CD8-positive, alpha-beta memory T cell (primary cell): ENCODE data around the gene EZR. TPM values are rescaled to one million over a fixed set of nuclear protein-coding genes. Genes with fewer than 3 reads are reported as not detected.
A peak's percentile ranks its signal among the peaks of the same experiment; 100 is the strongest.

ENCODE experiments used
- CTCF ChIA-PET: fragments of 350-600 bp; sonication (Branson Sonifier 250); formaldehyde crosslinking; loops from one replicate; lab custom pipeline; 2021; ENCODE audit warnings: antibody characterized with exemption; lab: Charles Lee
- POLR2A ChIA-PET: fragments of 350-600 bp; sonication (Branson Sonifier 250); formaldehyde crosslinking; loops from one replicate; lab custom pipeline; 2021; ENCODE audit warnings: antibody characterized with exemption; lab: Charles Lee
- DNase-seq, 5 donors: peaks; one replicate each; pipeline versions ENCODE4 v3.0.0 to v3.0.0-alpha.2; 2020 to 2022; ENCODE audit warnings: mixed read lengths in 1 of 5
- H3K27ac ChIP-seq: one replicate; pipeline ENCODE4 v1.7.0; 2013; ENCODE audit warnings: low read depth, mild to moderate bottlenecking, low read length, moderate library complexity
- H3K27me3 ChIP-seq: 2 replicates; pipeline ENCODE4 v1.7.0; 2013; ENCODE audit warnings: low read length, mild to moderate bottlenecking; ENCODE audit not compliant: insufficient read depth, poor library complexity, severe bottlenecking
- H3K36me3 ChIP-seq: 2 replicates; pipeline ENCODE4 v1.7.0; 2013; ENCODE audit warnings: mild to moderate bottlenecking, low read length, moderate library complexity; ENCODE audit not compliant: insufficient read depth
- H3K4me1 ChIP-seq: 2 replicates; pipeline ENCODE4 v1.7.0; 2013; ENCODE audit warnings: mild to moderate bottlenecking, low read length, moderate library complexity; ENCODE audit not compliant: insufficient read depth
- H3K4me3 ChIP-seq: 2 replicates; pipeline ENCODE4 v1.7.0; 2013; ENCODE audit warnings: mild to moderate bottlenecking, low read length
- H3K9me3 ChIP-seq: 2 replicates; pipeline ENCODE4 v1.7.0; 2013; ENCODE audit warnings: mild to moderate bottlenecking, low read length
- H3K27ac Mint-ChIP-seq, 8 donors: one replicate each; pipeline ENCODE4 v1.8.0; 2020 to 2021; ENCODE audit warnings: mixed read lengths in 8 of 8, mild to moderate bottlenecking in 6 of 8, inconsistent platforms in 3 of 8, moderate library complexity in 3 of 8
- H3K27me3 Mint-ChIP-seq, 2 donors: one replicate each; pipeline ENCODE4 v1.8.0; 2020 to 2021; ENCODE audit warnings: mixed read lengths in 2 of 2, mild to moderate bottlenecking in 1 of 2, moderate library complexity in 1 of 2
- H3K36me3 Mint-ChIP-seq, 3 donors: one replicate each; pipeline ENCODE4 v1.8.0; 2020 to 2021; ENCODE audit warnings: mixed read lengths in 3 of 3, inconsistent platforms in 1 of 3, mild to moderate bottlenecking in 1 of 3
- H3K4me1 Mint-ChIP-seq, 3 donors: one replicate each; pipeline ENCODE4 v1.8.0; 2020 to 2021; ENCODE audit warnings: mixed read lengths in 3 of 3, inconsistent platforms in 1 of 3, mild to moderate bottlenecking in 1 of 3
- H3K4me3 Mint-ChIP-seq, 7 donors: one replicate each; pipeline ENCODE4 v1.8.0; 2020 to 2021; ENCODE audit warnings: mixed read lengths in 7 of 7, mild to moderate bottlenecking in 6 of 7, moderate library complexity in 4 of 7, inconsistent platforms in 2 of 7
- H3K9me3 Mint-ChIP-seq, 5 donors: one replicate each; pipeline ENCODE4 v1.8.0; 2020 to 2022; ENCODE audit warnings: mixed read lengths in 5 of 5, mild to moderate bottlenecking in 3 of 5, moderate library complexity in 2 of 5, inconsistent platforms in 1 of 5
- polyA plus RNA-seq: library from polyadenylated mRNA; unstranded; fragments of 300-500 nt; fragmentation: Illumina TruSeq; gene quantifications from one replicate; pipeline ENCODE4 v1.2.3, GENCODE V29; 2021
- total RNA-seq, 2 experiments: library from RNA; stranded (reverse); gene quantifications; one replicate each; pipeline ENCODE4 v1.2.3, GENCODE V29; 2021

Gene EZR
- total and polyA plus RNA-seq, 3 experiments from 2014 or later, result 296 to 325 (median 299) TPM

DNA sequence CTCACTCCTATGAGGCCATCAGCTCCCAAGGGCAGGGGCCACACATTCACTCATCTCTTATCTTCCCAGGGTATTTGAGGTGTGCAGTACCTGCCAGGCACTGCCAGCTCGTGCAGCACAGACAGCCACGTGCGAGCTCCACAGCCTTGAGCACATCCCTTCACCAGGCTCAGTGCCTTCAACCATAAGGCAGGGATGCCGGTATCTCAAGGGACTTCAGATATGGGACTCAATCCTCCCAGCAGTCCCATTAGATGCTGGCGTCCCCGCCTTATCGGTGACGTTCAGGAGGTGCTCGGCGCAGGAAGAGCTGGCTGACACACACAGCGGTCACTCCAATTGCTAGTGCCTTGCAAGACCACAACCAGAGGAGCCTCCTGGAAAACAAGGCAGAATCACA lies 47.0 kb downstream of the EZR start:
- POLR2A ChIA-PET, result interaction anchor here (0.5 kb wide), 1 partner anchor 47 kb away, joined by 8 read pairs; the partner anchor contains the start of gene EZR
- Mint-ChIP-seq H3K27ac (peak overlapping the region; percentile 35 to 98 (median 88)), H3K4me3 (peak overlapping the region in 5 of 7 donors; percentile 32 to 55 (median 49)), H3K4me1 (peaks cover 44 to 63% (median 55%) of the 10 kb centered on the region in 3 donors), H3K9me3 (peaks cover 0 to 8% (median 0%) of the 10 kb centered on the region in 5 donors), H3K27me3 (peaks cover 0 to 7% of the 10 kb centered on the region in 2 donors), H3K36me3 (peaks cover 31 to 100% (median 46%) of the 10 kb centered on the region in 3 donors)
- no peak overlapping the region for H3K27ac ChIP-seq
- H3K9me3 ChIP-seq, result no peaks in the 10 kb centered on the region
- no peak overlapping the region for H3K4me3 ChIP-seq
- peaks cover 36% of the 10 kb centered on the region for H3K4me1 ChIP-seq
- H3K27me3 ChIP-seq, result no peaks in the 10 kb centered on the region
- peaks cover 85% of the 10 kb centered on the region for H3K36me3 ChIP-seq
- CTCF ChIA-PET, result interaction anchor here (0.8 to 1.7 kb wide), 7 partner anchors 8 to 237 kb away, joined by 3 read pairs; no protein-coding TSS in a partner anchor
- DNase-seq, result no peak

DNA sequence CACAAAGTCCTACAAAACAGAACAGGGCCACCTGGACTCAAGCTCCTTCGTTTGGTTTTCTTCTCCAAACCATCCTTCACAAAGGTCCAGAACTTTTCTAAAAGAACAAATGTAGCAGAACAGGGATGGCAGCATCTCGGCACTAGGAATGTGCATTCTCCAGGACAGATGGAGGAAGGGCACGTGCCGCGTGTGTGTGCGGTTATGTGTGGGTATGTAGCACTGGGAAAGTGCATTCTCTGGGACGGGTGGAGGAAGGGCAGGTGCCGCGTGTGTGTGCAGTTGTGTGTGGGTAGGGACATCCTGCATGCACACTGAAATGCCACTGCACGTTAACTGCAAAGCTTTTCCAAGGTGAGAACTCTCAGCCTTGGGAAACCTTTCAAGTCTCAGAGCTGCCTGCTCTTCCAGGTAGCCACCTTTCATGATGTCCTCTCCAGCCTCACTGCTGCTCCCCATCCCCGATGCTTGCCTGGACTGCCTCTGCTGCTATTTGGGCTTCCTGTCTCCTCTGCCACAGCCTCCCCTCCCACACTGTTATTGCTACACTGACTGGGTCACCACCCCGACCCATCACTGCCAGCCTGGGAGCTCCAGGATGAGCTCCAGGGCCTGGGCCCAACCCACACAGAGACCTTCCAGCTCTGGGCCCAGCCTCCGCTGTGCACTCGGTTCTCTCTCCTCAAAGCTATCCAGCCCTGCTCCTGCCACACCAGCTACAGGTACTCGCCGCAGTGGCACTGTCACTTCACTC lies 47.6 kb downstream of the EZR start:
- peaks cover 31 to 100% (median 45%) of the 10 kb centered on the region in 3 donors for H3K36me3 Mint-ChIP-seq
- H3K27ac ChIP-seq, result no peak overlapping the region
- POLR2A ChIA-PET, result interaction anchor here (0.6 kb wide), 1 partner anchor 34 kb away, joined by 6 read pairs; no protein-coding TSS in a partner anchor
- no peak overlapping the region for H3K4me3 ChIP-seq
- no peaks in the 10 kb centered on the region for H3K27me3 ChIP-seq
- H3K4me3 Mint-ChIP-seq, result peak overlapping the region in 5 of 7 donors; percentile 32 to 80 (median 49)
- CTCF ChIA-PET, result interaction anchor here (0.8 to 1.7 kb wide), 6 partner anchors 9 to 201 kb away, joined by 3 read pairs; no protein-coding TSS in a partner anchor
- no peaks in the 10 kb centered on the region for H3K9me3 ChIP-seq
- H3K9me3 Mint-ChIP-seq, result peaks cover 0 to 7% (median 0%) of the 10 kb centered on the region in 5 donors
- H3K4me1 ChIP-seq, result peaks cover 36% of the 10 kb centered on the region
- peaks cover 88% of the 10 kb centered on the region for H3K36me3 ChIP-seq
- peak overlapping the region; percentile 35 to 98 (median 88) for H3K27ac Mint-ChIP-seq
- H3K27me3 Mint-ChIP-seq, result peaks cover 0 to 8% of the 10 kb centered on the region in 2 donors
- no peak for DNase-seq
- peaks cover 38 to 57% (median 49%) of the 10 kb centered on the region in 3 donors for H3K4me1 Mint-ChIP-seq

DNA sequence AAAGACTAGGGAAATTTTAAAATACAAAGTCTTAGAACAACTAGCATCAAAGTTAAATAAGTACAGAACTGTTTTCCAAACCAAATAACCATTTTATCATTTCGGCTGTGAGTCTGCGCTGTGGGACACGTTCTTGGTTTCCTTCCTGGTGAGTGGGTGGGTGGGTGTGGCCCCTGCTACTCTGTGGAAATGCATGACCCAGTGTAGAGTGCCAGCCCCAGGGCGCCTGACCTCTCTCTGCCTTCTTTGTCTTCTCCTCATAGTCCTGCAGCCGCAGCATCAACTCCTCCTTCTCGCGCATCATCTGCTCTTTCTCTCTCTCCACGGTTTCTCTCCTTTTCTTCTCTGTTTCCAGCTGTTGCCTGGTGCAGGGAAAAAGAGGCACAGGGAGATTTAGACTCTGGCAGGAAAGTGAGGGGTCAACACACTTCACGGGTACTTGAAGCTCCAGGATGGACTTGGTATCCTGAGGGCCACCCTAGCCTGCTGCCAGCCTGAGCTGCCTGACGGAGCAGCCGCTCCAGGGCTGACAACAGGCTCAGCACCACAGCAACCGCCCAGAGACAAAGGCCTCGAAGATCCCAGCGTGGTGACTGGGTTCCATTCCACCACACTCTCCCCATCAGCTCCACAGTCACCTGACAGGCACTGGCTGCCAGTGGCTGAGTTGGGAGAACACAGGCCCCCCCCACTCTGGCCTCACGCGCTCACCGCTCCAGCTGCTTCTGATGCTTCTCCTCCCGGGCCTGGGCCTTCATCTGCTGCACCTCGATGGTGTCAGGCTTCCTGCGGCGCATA lies 48.4 kb downstream of the EZR start:
- no peak for DNase-seq
- CTCF ChIA-PET, result interaction anchor here (0.9 to 1.7 kb wide), 5 partner anchors 10 to 202 kb away, joined by 3 to 6 read pairs (median 3); no protein-coding TSS in a partner anchor
- Mint-ChIP-seq H3K27me3 (peaks cover 0 to 8% of the 10 kb centered on the region in 2 donors), H3K4me1 (peaks cover 36 to 52% (median 48%) of the 10 kb centered on the region in 3 donors), H3K27ac (peak overlapping the region in 7 of 8 donors; percentile 50 to 94 (median 87)), H3K4me3 (peak overlapping the region in 1 of 7 donors; percentile 80), H3K36me3 (peaks cover 35 to 99% (median 42%) of the 10 kb centered on the region in 3 donors), H3K9me3 (peaks cover 0 to 7% (median 0%) of the 10 kb centered on the region in 5 donors)
- Histone ChIP-seq H3K36me3 (peaks cover 88% of the 10 kb centered on the region), H3K27me3 (no peaks in the 10 kb centered on the region), H3K27ac (no peak overlapping the region), H3K4me1 (peaks cover 36% of the 10 kb centered on the region), H3K4me3 (no peak overlapping the region), H3K9me3 (no peaks in the 10 kb centered on the region)
- POLR2A ChIA-PET, result interaction anchor here (0.6 kb wide), 1 partner anchor 35 kb away, joined by 6 read pairs; no protein-coding TSS in a partner anchor

DNA sequence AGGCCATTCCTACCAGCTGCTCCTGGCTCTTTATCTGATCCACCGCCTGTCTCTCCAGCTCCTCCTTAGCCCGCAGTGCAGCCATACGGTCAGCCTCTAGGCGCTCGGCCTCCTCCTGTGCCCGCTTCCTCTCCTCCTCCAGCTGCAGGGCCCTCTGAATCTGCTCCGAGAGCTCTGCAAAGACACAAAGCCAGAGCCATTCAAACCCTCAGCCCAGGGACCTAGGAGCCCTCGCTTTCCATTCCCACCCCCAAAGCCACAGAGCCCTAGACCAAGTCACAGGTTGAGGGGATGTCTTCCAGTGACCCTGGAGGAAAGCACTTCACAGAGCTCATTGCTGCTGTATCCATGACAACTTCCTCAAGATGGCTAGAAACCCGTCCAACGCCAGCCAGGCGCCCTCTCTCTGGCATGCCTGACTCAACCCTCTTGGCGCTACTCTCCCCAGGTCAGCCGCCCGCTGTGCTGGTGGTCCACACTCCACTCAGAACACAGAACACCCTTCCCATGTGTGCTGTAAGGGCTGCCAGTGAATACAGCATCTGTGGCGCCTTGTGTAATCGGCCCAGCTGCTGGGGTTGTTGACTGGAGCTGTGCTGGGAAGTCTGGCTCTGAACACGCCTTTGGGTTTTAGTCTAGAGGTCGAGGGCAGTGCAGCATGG lies 49.3 kb downstream of the EZR start:
- peaks cover 0 to 7% (median 0%) of the 10 kb centered on the region in 5 donors for H3K9me3 Mint-ChIP-seq
- peak overlapping the region in 5 of 7 donors; percentile 24 to 69 (median 37) for H3K4me3 Mint-ChIP-seq
- Histone ChIP-seq H3K4me1 (peaks cover 36% of the 10 kb centered on the region), H3K27ac (no peak overlapping the region), H3K27me3 (no peaks in the 10 kb centered on the region), H3K4me3 (no peak overlapping the region), H3K9me3 (no peaks in the 10 kb centered on the region), H3K36me3 (peaks cover 84% of the 10 kb centered on the region)
- DNase-seq, result no peak
- ChIA-PET POLR2A (no interaction called here), CTCF (interaction anchor here (1.4 kb wide), 2 partner anchors 61 to 66 kb away, joined by 4 to 6 read pairs; no protein-coding TSS in a partner anchor)
- peak overlapping the region in 7 of 8 donors; percentile 50 to 94 (median 87) for H3K27ac Mint-ChIP-seq
- peaks cover 36 to 46% (median 45%) of the 10 kb centered on the region in 3 donors for H3K4me1 Mint-ChIP-seq
- H3K27me3 Mint-ChIP-seq, result peaks cover 0 to 8% of the 10 kb centered on the region in 2 donors
- H3K36me3 Mint-ChIP-seq, result peaks cover 35 to 99% (median 43%) of the 10 kb centered on the region in 3 donors

DNA sequence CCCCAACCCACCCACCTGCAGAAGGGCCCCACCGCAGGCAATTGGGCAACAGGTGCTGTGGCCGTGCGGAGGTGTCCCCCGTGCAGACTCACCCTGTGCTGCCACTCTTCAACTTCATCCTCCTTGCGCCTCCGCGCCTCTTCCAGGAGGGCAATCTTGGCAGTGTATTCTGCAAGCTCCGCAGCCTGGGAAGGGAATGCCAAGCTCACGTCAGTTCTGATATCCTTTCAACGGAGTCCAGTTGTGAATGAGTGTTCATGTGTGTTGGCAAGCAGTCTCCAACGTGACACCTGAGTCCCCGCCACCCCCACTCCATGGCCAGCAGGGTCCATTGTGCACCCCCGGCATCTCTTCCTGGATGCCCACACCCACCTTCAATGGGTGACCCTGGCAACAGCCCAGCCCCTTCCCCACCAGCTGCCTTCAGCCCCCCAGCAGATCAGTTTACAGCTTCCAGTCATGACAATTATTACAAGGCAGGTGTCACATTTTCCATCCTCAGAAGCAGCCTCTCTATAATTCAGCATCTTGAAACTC lies 49.9 kb downstream of the EZR start:
- POLR2A ChIA-PET, result no interaction called here
- Histone ChIP-seq H3K36me3 (peaks cover 80% of the 10 kb centered on the region), H3K4me3 (no peak overlapping the region), H3K9me3 (no peaks in the 10 kb centered on the region), H3K4me1 (peaks cover 35% of the 10 kb centered on the region), H3K27me3 (no peaks in the 10 kb centered on the region), H3K27ac (no peak overlapping the region)
- DNase-seq, result no peak
- peaks cover 32 to 40% (median 40%) of the 10 kb centered on the region in 3 donors for H3K4me1 Mint-ChIP-seq
- peaks cover 0 to 7% (median 0%) of the 10 kb centered on the region in 5 donors for H3K9me3 Mint-ChIP-seq
- CTCF ChIA-PET, result interaction anchor here (1.1 to 2.2 kb wide), 4 partner anchors 11 to 103 kb away, joined by 3 to 6 read pairs (median 4); no protein-coding TSS in a partner anchor
- peak overlapping the region in 6 of 8 donors; percentile 17 to 94 (median 68) for H3K27ac Mint-ChIP-seq
- H3K4me3 Mint-ChIP-seq, result peak overlapping the region in 3 of 7 donors; percentile 24 to 73 (median 49)
- H3K36me3 Mint-ChIP-seq, result peaks cover 30 to 99% (median 39%) of the 10 kb centered on the region in 3 donors
- H3K27me3 Mint-ChIP-seq, result peaks cover 0 to 8% of the 10 kb centered on the region in 2 donors

DNA sequence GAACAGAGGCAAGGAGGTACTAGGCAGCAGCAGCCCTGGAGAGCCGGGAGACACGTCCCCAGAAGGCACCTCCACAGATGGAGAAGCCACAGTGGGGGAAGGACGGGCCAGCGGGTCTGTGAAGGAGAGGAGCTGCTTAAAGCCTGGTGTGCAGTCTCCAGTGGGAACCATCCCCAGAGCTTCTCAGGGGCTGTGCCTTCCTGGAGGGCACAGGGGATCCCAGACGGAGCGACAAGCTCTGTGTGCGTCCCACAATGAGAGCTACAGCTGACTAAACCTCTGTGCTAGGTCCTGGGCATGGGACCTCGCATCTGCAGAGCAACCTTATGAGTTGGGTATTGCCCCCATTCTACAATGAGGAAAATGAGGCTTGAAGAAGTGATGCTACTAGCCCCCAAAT lies 50.7 kb downstream of the EZR start:
- Histone ChIP-seq H3K27ac (no peak overlapping the region), H3K4me3 (no peak overlapping the region), H3K4me1 (peaks cover 27% of the 10 kb centered on the region), H3K9me3 (no peaks in the 10 kb centered on the region), H3K36me3 (peaks cover 71% of the 10 kb centered on the region), H3K27me3 (no peaks in the 10 kb centered on the region)
- peaks cover 24 to 32% (median 32%) of the 10 kb centered on the region in 3 donors for H3K4me1 Mint-ChIP-seq
- peak overlapping the region in 1 of 7 donors; percentile 46 for H3K4me3 Mint-ChIP-seq
- H3K27me3 Mint-ChIP-seq, result peaks cover 0 to 9% of the 10 kb centered on the region in 2 donors
- peak overlapping the region in 5 of 8 donors; percentile 34 to 89 (median 70) for H3K27ac Mint-ChIP-seq
- no peak for DNase-seq
- CTCF ChIA-PET, result interaction anchor here (1.1 to 2.2 kb wide), 5 partner anchors 8 to 104 kb away, joined by 3 to 6 read pairs (median 4); no protein-coding TSS in a partner anchor
- POLR2A ChIA-PET, result interaction anchor here (0.7 to 1.0 kb wide), 2 partner anchors 10 to 554 kb away, joined by 3 to 4 read pairs; no protein-coding TSS in a partner anchor
- peaks cover 0 to 7% (median 0%) of the 10 kb centered on the region in 5 donors for H3K9me3 Mint-ChIP-seq
- peaks cover 28 to 99% (median 36%) of the 10 kb centered on the region in 3 donors for H3K36me3 Mint-ChIP-seq
